ENCODE measurements around the gene SFI1. TPM values are rescaled to one million over a fixed set of nuclear protein-coding genes. Genes with fewer than 3 reads are reported as not detected.
A peak's percentile ranks its signal among the peaks of the same experiment; 100 is the strongest.

SFI1 gene
- total RNA-seq, 1 donor from 2014 or later: 38.0 TPM

DNA sequence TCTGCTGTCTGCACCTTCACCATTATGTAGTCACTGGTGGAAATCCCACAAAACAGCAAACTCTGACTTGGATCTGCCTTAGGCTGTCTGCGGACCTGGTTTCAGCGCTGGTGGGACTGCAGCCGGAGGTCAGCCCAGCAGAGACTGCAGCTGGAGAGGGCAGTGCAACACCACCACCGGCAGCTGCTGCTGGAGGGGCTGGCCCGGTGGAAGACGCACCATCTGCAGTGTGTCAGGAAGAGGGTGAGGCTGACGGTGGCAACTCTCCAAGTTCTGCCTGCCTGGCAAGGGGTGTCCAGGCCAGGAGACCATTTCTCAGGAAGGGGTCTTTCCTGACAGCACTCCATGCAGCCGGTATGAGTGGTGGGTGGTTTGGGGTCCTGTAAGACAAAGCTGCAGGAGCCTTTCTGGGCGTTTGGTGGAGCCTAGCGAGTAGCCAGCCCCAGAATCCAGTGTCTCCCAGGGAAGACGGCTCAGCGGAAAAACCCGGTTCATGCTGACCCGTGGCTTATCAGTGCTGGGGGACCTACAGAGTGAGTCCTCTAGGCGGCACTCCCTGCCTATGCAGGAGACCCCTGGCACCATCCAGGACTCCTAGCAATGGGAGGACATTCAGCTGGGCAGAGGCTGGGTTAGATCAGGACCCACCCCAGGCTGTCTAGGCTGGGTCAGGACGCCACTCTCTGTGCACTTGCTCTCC, 114.9 kb downstream of the SFI1 start:
- peaks cover 24% of the 10 kb centered on the region for H3K4me1 ChIP-seq
- no peaks in the 10 kb centered on the region for H3K27me3 ChIP-seq
- peak; percentile 45 for ATAC-seq
- H3K27ac ChIP-seq: peak overlapping the region; percentile 1
- intact Hi-C loops (cut with DNase I): no loop called here
- H3K4me3 ChIP-seq: no peak overlapping the region
- no peaks in the 10 kb centered on the region for H3K9me3 ChIP-seq
- TF ChIP-seq, protein P1, sequence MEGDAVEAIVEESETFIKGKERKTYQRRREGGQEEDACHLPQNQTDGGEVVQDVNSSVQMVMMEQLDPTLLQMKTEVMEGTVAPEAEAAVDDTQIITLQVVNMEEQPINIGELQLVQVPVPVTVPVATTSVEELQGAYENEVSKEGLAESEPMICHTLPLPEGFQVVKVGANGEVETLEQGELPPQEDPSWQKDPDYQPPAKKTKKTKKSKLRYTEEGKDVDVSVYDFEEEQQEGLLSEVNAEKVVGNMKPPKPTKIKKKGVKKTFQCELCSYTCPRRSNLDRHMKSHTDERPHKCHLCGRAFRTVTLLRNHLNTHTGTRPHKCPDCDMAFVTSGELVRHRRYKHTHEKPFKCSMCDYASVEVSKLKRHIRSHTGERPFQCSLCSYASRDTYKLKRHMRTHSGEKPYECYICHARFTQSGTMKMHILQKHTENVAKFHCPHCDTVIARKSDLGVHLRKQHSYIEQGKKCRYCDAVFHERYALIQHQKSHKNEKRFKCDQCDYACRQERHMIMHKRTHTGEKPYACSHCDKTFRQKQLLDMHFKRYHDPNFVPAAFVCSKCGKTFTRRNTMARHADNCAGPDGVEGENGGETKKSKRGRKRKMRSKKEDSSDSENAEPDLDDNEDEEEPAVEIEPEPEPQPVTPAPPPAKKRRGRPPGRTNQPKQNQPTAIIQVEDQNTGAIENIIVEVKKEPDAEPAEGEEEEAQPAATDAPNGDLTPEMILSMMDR (IDR thresholded peaks at IDR 0.05): no peak
- no peak for DNase-seq
- H3K36me3 ChIP-seq: no peaks in the 10 kb centered on the region

DNA sequence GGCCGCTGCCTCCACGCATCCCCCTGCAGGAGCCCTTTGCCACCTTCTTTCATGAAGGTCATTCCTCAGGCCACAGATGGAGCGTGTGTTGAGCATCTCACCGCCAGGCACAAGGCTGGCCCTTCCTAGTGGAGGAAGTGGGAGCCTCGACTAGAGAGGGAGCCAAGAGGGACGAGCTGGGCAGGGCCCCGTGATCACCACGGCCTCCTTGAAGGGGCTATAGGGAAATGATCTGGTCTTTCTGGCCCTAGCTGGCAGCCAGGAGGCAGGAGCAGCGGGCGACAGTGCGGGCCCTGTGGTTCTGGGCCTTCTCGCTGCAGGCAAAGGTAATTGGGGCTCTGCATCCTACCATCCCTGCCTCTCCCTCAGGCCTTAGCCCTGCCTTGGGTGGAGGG, 116.6 kb downstream of the SFI1 start:
- intact Hi-C loops (cut with DNase I): no loop called here
- DNase-seq: no peak
- Histone ChIP-seq H3K4me1 (peaks cover 32% of the 10 kb centered on the region), H3K27me3 (no peaks in the 10 kb centered on the region), H3K36me3 (peaks cover 11% of the 10 kb centered on the region), H3K9me3 (no peaks in the 10 kb centered on the region), H3K4me3 (no peak overlapping the region), H3K27ac (no peak overlapping the region)
- TF ChIP-seq, protein P1 (IDR thresholded peaks at IDR 0.05): no peak
- no peak for ATAC-seq

DNA sequence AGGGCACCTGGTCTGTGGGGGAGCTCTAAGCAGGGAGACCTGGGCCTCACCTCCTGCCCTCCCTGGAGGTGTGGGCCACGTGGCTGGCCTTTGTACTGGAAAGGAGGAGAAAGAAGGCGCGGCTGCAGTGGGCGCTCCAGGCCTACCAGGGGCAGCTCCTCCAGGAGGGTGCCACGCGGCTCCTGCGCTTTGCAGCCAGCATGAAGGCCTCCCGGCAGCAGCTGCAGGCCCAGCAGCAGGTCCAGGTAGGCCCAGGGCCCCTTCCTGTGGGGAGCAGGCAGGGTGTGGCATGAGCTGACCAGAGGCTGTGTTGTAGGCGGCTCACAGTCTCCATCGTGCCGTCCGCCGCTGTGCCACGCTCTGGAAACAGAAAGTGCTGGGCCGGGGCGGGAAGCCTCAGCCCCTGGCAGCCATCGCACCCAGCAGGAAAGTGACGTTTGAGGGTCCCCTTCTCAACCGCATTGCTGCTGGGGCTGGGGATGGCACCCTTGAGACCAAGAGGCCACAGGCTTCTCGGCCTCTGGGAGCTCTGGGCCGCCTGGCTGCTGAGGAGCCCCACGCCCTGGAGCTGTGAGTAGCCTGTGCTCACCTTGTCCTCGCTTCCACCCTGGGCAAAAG, 117.1 kb downstream of the SFI1 start:
- H3K27me3 ChIP-seq: no peaks in the 10 kb centered on the region

DNA sequence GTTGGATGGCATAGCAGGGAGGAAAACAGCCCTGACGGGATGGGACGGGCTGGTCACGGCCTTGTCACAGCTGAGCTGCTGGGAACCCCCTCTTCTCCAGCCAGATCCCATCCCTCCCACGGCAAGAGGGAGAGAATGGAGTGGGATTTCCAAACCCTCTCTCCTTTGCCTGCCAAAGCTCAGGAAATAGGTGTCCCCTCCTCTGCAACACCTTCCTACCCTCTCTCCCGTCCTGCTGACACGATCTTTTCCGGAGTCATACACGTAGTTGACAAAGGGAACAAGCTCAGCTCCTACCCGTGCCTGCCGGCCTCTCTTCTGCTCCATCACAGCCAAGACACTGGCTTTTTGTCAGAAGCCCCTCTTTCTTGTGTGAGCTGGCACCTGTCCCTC, 117.6 kb downstream of the SFI1 start:
- Histone ChIP-seq H3K27ac (no peak overlapping the region), H3K27me3 (no peaks in the 10 kb centered on the region), H3K4me3 (no peak overlapping the region), H3K36me3 (peaks cover 21% of the 10 kb centered on the region), H3K4me1 (peaks cover 32% of the 10 kb centered on the region), H3K9me3 (no peaks in the 10 kb centered on the region)
- DNase-seq: no peak
- TF ChIP-seq, protein P1 (IDR thresholded peaks at IDR 0.05): no peak
- ATAC-seq: no peak
- intact Hi-C loops (cut with DNase I): no loop called here

More for the DNA sequence above, 117.1 kb downstream of the SFI1 start:
- H3K27ac ChIP-seq: no peak overlapping the region
- TF ChIP-seq, protein P1 (IDR thresholded peaks at IDR 0.05): no peak
- no peak overlapping the region for H3K4me3 ChIP-seq
- intact Hi-C loops (cut with DNase I): no loop called here
- DNase-seq (no peak), ATAC-seq (no peak)
- peaks cover 16% of the 10 kb centered on the region for H3K36me3 ChIP-seq
- no peaks in the 10 kb centered on the region for H3K9me3 ChIP-seq
- H3K4me1 ChIP-seq: peaks cover 32% of the 10 kb centered on the region

DNA sequence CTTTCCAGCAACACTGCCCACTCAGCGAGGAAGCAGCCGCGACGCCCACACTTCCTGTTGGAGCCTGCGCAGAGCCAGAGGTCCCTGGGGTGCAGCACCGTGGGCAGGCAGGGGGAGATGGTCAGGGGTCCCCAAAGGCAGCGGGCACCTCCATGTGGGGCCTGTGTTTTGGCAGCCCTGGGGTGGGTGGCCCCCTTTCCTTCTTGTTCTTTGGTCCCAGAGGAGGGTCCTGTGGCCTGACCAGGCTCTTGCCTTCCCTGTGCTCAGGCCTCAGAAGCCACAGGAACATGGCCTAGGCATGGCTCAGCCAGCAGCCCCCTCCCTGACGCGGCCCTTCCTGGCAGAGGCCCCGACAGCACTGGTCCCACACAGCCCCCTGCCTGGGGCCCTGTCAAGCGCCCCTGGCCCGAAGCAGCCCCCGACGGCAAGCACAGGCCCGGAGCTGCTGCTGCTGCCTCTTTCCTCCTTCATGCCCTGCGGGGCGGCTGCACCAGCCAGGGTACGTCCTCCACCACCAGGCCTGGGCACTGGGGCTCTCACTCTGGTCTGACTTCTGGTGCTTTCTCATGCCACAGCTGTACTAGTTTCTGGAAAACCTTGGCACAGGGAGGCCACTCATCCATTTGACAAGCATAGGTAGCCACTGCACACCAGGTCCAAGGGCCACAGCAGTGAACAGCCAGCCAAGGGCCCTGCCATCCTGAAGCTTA, 118.6 kb downstream of the SFI1 start:
- ATAC-seq (peak; percentile 3), DNase-seq (no peak)
- Histone ChIP-seq H3K27ac (no peak overlapping the region), H3K27me3 (no peaks in the 10 kb centered on the region), H3K4me1 (peaks cover 32% of the 10 kb centered on the region), H3K36me3 (peaks cover 31% of the 10 kb centered on the region), H3K9me3 (no peaks in the 10 kb centered on the region), H3K4me3 (no peak overlapping the region)
- intact Hi-C loops (cut with DNase I): no loop called here
- TF ChIP-seq, protein P1 (IDR thresholded peaks at IDR 0.05): no peak

Data from upper lobe of right lung (tissue), 1 donor.